ENCODE results near the gene ARHGAP36. TPM values are rescaled to one million over a fixed set of nuclear protein-coding genes. Genes with fewer than 3 reads are reported as not detected.

ARHGAP36 gene
- total and polyA plus RNA-seq, 2 experiments from 2014 or later, result not detected

DNA sequence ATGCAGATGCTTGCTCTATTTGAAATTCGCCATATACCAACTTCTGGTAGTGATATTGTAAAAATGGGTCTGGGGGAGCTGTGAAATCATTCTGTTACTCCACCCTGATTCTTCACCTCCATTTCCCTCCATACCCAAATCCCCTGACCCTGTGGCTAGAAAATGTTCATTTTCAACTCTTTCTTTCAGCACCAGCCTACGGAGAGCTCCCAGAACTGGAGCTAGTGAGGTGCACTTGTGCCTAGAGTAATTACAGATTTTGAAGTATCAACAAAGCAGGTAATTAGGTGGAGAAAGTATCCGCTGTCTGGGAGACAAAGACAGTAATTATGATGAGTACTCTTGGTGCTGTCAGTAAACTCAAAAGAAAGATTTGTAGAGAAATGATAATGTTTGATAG is 8.1 kb downstream of the ARHGAP36 start:
- peaks cover 51% of the 10 kb centered on the region for H3K27me3 ChIP-seq
- no peak overlapping the region for H3K27ac ChIP-seq
- 63% methylated on average over 3 of the region's 3 CpGs for WGBS (ENCODE audit: low lambda C conversion rate, missing lambda C conversion rate)
- no peak overlapping the region for H3K4me3 ChIP-seq
- no peaks in the 10 kb centered on the region for H3K9me3 ChIP-seq (ENCODE audit: low read depth)
- H3K4me2 ChIP-seq, result no peak overlapping the region
- no peaks in the 10 kb centered on the region for H3K36me3 ChIP-seq (replicated peaks; ENCODE audit: insufficient read depth, low read depth)
- TF ChIP-seq EZH2phosphoT487 (IDR thresholded peaks at IDR 0.05; ENCODE audit: low read depth, severe bottlenecking, unreplicated experiment) (no peak), EZH2 (IDR thresholded peaks at IDR 0.05; ENCODE audit: borderline replicate concordance) (no peak)
- TF ChIP-seq, protein P1, sequence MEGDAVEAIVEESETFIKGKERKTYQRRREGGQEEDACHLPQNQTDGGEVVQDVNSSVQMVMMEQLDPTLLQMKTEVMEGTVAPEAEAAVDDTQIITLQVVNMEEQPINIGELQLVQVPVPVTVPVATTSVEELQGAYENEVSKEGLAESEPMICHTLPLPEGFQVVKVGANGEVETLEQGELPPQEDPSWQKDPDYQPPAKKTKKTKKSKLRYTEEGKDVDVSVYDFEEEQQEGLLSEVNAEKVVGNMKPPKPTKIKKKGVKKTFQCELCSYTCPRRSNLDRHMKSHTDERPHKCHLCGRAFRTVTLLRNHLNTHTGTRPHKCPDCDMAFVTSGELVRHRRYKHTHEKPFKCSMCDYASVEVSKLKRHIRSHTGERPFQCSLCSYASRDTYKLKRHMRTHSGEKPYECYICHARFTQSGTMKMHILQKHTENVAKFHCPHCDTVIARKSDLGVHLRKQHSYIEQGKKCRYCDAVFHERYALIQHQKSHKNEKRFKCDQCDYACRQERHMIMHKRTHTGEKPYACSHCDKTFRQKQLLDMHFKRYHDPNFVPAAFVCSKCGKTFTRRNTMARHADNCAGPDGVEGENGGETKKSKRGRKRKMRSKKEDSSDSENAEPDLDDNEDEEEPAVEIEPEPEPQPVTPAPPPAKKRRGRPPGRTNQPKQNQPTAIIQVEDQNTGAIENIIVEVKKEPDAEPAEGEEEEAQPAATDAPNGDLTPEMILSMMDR (IDR thresholded peaks at IDR 0.05; ENCODE audit: poor library complexity), result no peak
- no peaks in the 10 kb centered on the region for H3K9me2 ChIP-seq (replicated peaks; ENCODE audit: insufficient read depth)
- no peaks in the 10 kb centered on the region for H3K79me2 ChIP-seq
- no peaks in the 10 kb centered on the region for H3K4me1 ChIP-seq (ENCODE audit: insufficient read depth)
- no peak overlapping the region for H2AFZ ChIP-seq
- H4K20me1 ChIP-seq (ENCODE audit: insufficient read depth, poor library complexity, severe bottlenecking), result no peaks in the 10 kb centered on the region
- DNase-seq (ENCODE audit: low spot score), result no peak

DNA sequence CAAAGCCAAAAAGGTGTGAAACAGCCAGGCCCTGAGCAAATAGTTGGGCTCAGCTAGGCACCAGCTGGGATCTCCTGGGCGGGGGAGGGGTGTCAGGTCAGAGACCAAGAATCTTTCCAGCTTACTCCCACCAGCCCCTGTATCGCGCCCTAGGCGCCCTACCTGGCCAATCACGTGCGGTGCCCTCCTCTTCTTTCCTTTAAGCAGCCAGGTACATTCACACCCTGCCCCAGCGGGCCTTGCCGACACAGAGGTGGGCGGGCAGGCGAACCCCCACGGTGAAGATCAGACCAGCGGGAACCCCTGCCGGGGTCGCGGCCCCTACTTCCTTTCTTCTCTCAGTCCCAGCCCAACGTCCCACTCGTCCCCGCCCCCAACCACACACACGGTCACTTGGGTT is 9.1 kb downstream of the ARHGAP36 start:
- no peaks in the 10 kb centered on the region for H3K4me1 ChIP-seq (ENCODE audit: insufficient read depth)
- H3K4me2 ChIP-seq, result no peak overlapping the region
- no peaks in the 10 kb centered on the region for H4K20me1 ChIP-seq (ENCODE audit: insufficient read depth, poor library complexity, severe bottlenecking)
- H3K9me3 ChIP-seq (ENCODE audit: low read depth), result no peaks in the 10 kb centered on the region
- no peaks in the 10 kb centered on the region for H3K9me2 ChIP-seq (replicated peaks; ENCODE audit: insufficient read depth)
- no peaks in the 10 kb centered on the region for H3K79me2 ChIP-seq
- no peak overlapping the region for H3K4me3 ChIP-seq
- no peaks in the 10 kb centered on the region for H3K36me3 ChIP-seq (replicated peaks; ENCODE audit: insufficient read depth, low read depth)
- no peak overlapping the region for H3K27ac ChIP-seq
- no peak for DNase-seq (ENCODE audit: low spot score)
- H3K27me3 ChIP-seq, result peaks cover 55% of the 10 kb centered on the region
- 72% methylated on average over 17 of the region's 19 CpGs for WGBS (ENCODE audit: low lambda C conversion rate, missing lambda C conversion rate)
- no peak overlapping the region for H2AFZ ChIP-seq
- TF ChIP-seq EZH2 (IDR thresholded peaks at IDR 0.05; ENCODE audit: borderline replicate concordance) (no peak), EZH2phosphoT487 (IDR thresholded peaks at IDR 0.05; ENCODE audit: low read depth, severe bottlenecking, unreplicated experiment) (no peak)
- TF ChIP-seq, protein P1 (IDR thresholded peaks at IDR 0.05; ENCODE audit: poor library complexity), result no peak

DNA sequence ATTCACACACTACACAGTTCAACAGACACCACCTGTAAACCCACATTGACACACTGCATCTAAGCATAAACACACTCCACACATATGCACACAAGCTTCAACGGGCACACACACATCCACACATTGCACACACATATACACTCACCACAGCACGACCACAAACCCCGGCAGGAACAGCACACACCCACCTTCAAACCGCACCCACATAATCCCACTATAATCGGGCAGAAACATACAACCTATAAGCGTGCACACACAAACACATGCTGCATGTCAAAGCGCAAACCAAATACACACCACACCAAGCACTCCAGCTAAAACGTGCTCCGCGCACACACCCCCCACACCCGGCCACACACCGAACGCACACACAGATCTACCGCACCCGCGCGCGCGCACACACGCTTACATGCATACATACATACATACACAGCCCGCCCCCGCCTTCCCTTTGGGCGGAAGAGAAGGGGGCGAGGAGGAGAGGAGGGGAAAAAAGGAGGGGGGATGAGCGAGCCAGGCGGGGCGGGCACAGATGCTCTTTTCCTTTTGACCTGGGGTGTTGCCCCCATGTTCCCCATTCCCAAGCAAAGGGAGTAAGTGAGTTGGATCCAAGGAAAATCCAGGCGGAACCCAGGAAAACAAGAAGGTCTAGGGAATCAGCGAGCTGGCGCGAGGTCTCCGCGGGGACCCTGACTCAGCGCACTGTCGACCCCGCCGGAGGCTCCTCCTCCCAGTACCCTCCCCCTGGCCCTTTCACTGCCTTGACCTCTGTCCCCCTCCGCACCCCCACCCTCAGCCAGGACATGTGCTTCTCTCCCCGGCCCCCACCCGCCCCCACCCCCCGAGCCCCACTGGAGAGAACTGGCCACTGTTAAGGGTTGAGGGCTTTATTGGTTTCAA is 9.9 kb downstream of the ARHGAP36 start:
- H3K4me2 ChIP-seq, result peak overlapping the region; percentile 71

More for the DNA sequence above, 9.9 kb downstream of the ARHGAP36 start:
- Histone ChIP-seq H3K9me3 (ENCODE audit: low read depth) (no peaks in the 10 kb centered on the region), H3K79me2 (no peaks in the 10 kb centered on the region), H3K9me2 (replicated peaks; ENCODE audit: insufficient read depth) (no peaks in the 10 kb centered on the region), H4K20me1 (ENCODE audit: insufficient read depth, poor library complexity, severe bottlenecking) (no peaks in the 10 kb centered on the region), H3K27me3 (peaks cover 52% of the 10 kb centered on the region), H3K4me1 (ENCODE audit: insufficient read depth) (no peaks in the 10 kb centered on the region), H3K4me3 (no peak overlapping the region), H2AFZ (no peak overlapping the region), H3K27ac (no peak overlapping the region), H3K36me3 (replicated peaks; ENCODE audit: insufficient read depth, low read depth) (no peaks in the 10 kb centered on the region)
- DNase-seq (ENCODE audit: low spot score), result no peak
- TF ChIP-seq, protein P1 (IDR thresholded peaks at IDR 0.05; ENCODE audit: poor library complexity), result no peak
- TF ChIP-seq EZH2 (IDR thresholded peaks at IDR 0.05; ENCODE audit: borderline replicate concordance), result peak; percentile 77
- 60% methylated on average over 28 of the region's 41 CpGs for WGBS (ENCODE audit: low lambda C conversion rate, missing lambda C conversion rate)
